H1 (cell line): ENCODE measurements around the gene PFN3.

Experiments
- BRCA1 ChIP-seq: IDR thresholded peaks from 2 replicates; pipeline ENCODE4 v1.6.1; 2012; ENCODE audit warnings: low read depth, low read length, improper control_type of control experiment
- EP300 ChIP-seq, 2 experiments: IDR thresholded peaks; 1 replicate in 1 of 2; 2 replicates in 1 of 2; pipeline ENCODE4 v1.6.1; 2011 to 2012; ENCODE audit warnings: low read depth in 2 of 2, low read length in 2 of 2, mild to moderate bottlenecking in 2 of 2, borderline replicate concordance in 1 of 2, inconsistent platforms in 1 of 2, moderate library complexity in 1 of 2
- FOSL1 ChIP-seq: IDR thresholded peaks from 2 replicates; pipeline ENCODE4 v1.6.1; 2011; ENCODE audit warnings: mild to moderate bottlenecking, low read depth, low read length, moderate library complexity; ENCODE audit not compliant: insufficient read depth
- KDM1A ChIP-seq: fragments of 200-600, 300-600 bp; sonication (generic); IDR thresholded peaks from 2 replicates; pipeline ENCODE4 v1.7.1; 2016; ENCODE audit warnings: mild to moderate bottlenecking, low read length, borderline replicate concordance
- POLR2A ChIP-seq, 2 experiments: IDR thresholded peaks; 1 replicate in 1 of 2; 2 replicates in 1 of 2; pipeline ENCODE4 v1.6.1; 2011; ENCODE audit warnings: low read depth in 2 of 2, low read length in 2 of 2, mild to moderate bottlenecking in 2 of 2; ENCODE audit errors: control extremely low read depth in 1 of 2
- RAD21 ChIP-seq, 2 experiments: IDR thresholded peaks in 1 of 2; conservative IDR thresholded peaks in 1 of 2; 2 replicates each; pipeline ENCODE4 v1.6.1; 2011; ENCODE audit warnings: low read depth in 2 of 2, low read length in 2 of 2, improper control_type of control experiment in 1 of 2, inconsistent platforms in 1 of 2, mild to moderate bottlenecking in 1 of 2, moderate library complexity in 1 of 2
- SRF ChIP-seq: IDR thresholded peaks from 2 replicates; pipeline ENCODE4 v1.6.1; 2011; ENCODE audit warnings: mild to moderate bottlenecking, low read depth, low read length, moderate library complexity
- TAF1 ChIP-seq: IDR thresholded peaks from 2 replicates; pipeline ENCODE4 v1.6.1; 2011; ENCODE audit warnings: mild to moderate bottlenecking, low read depth, low read length
- TEAD4 ChIP-seq: IDR thresholded peaks from 2 replicates; pipeline ENCODE4 v1.6.1; 2012; ENCODE audit warnings: low read depth, low read length, inconsistent platforms, mixed read lengths
- YY1 ChIP-seq: IDR thresholded peaks from 2 replicates; pipeline ENCODE4 v1.6.1; 2011; ENCODE audit warnings: low read depth, mild to moderate bottlenecking, low read length
- TF ChIP-seq, protein P1 (sequence below), 3 experiments: IDR thresholded peaks; 1 replicate in 2 of 3; 2 replicates in 1 of 3; pipeline versions ENCODE4 v1.5.1 to v1.6.1; 2011; ENCODE audit warnings: low read length in 3 of 3, mild to moderate bottlenecking in 3 of 3, inconsistent platforms in 2 of 3, low read depth in 1 of 3, moderate library complexity in 1 of 3; ENCODE audit not compliant: insufficient read depth in 1 of 3; ENCODE audit errors: control extremely low read depth in 1 of 3

DNA sequence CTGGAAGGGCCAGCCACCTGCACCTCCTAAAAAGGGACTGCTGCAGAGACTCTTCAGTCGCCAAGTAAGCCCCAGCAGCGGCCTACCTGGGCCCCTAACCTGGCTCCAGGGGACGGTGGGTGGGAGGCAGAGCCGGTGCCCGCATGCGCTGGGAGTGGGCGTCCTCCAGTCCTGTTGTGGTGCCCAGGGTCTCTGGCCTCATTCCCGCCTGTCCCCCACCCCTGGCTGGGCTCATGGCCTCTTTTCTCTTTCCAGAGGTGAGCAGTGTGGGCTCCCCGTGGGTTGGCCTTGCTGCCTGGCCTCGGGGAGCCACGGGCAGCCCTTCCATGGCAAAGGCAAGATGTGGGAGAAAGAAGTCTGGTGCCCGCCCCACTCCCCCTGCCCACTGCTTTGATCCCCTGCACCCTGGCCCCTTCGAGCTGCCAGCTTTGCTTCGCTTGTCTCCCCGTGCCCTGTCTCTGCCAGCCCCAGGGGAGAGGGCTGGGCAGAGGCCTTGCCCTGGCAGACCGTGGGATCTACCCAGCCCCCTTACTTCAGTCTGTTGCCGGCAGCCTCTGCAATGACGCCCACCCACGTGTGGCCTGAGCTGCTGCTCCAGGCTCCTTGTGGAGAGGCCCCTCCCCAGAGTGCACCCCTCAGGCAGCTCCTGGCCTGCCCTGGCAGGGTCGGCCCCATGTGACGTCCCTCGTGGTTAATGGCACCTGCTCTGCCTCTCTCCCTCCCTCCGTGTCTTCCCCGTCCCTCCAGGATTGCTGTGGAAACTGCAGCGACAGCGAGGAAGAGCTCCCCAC lies 40.7 kb upstream of the PFN3 start:
- TF ChIP-seq TAF1: no peak
- no peak for TF ChIP-seq BRCA1
- no peak for TF ChIP-seq YY1
- TF ChIP-seq, protein P1, sequence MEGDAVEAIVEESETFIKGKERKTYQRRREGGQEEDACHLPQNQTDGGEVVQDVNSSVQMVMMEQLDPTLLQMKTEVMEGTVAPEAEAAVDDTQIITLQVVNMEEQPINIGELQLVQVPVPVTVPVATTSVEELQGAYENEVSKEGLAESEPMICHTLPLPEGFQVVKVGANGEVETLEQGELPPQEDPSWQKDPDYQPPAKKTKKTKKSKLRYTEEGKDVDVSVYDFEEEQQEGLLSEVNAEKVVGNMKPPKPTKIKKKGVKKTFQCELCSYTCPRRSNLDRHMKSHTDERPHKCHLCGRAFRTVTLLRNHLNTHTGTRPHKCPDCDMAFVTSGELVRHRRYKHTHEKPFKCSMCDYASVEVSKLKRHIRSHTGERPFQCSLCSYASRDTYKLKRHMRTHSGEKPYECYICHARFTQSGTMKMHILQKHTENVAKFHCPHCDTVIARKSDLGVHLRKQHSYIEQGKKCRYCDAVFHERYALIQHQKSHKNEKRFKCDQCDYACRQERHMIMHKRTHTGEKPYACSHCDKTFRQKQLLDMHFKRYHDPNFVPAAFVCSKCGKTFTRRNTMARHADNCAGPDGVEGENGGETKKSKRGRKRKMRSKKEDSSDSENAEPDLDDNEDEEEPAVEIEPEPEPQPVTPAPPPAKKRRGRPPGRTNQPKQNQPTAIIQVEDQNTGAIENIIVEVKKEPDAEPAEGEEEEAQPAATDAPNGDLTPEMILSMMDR (IDR thresholded peaks at IDR 0.05; ENCODE audit: control extremely low read depth in 1 of 3, insufficient read depth in 1 of 3, low read depth in 1 of 3, low read length in 3 of 3): no peak
- TF ChIP-seq EP300 (IDR thresholded peaks at IDR 0.05; ENCODE audit: borderline replicate concordance in 1 of 2, low read depth in 2 of 2, low read length in 2 of 2): no peak
- no peak for TF ChIP-seq POLR2A (IDR thresholded peaks at IDR 0.05; ENCODE audit: control extremely low read depth in 1 of 2, low read depth in 2 of 2, low read length in 2 of 2)
- TF ChIP-seq FOSL1: no peak
- TF ChIP-seq SRF: no peak
- TF ChIP-seq RAD21 (IDR thresholded peaks at IDR 0.05 in 1 of 2, conservative IDR thresholded peaks at IDR 0.05 in 1 of 2; ENCODE audit: low read depth in 2 of 2, low read length in 2 of 2): no peak
- TF ChIP-seq KDM1A: no peak
- TF ChIP-seq TEAD4: no peak
